K562 (cell line): Measurements from ENCODE around the gene ASB4. TPM values are rescaled to one million over a fixed set of nuclear protein-coding genes. Genes with fewer than 3 reads are reported as not detected.

Experiments used
- ARID1B ChIP-seq: fragments of 450-650 bp; IDR thresholded peaks from 2 replicates; pipeline ENCODE4 v1.6.1; 2016; ENCODE audit warnings: antibody characterized with exemption, mild to moderate bottlenecking, inconsistent platforms
- CC2D1A ChIP-seq: fragments of 450-650 bp; IDR thresholded peaks from 2 replicates; pipeline ENCODE4 v1.6.1; 2017; ENCODE audit warnings: mild to moderate bottlenecking
- CTBP1 ChIP-seq: fragments of 450-650 bp; IDR thresholded peaks from 2 replicates; pipeline ENCODE4 v1.6.1; 2016; ENCODE audit warnings: borderline replicate concordance
- EP300 ChIP-seq: IDR thresholded peaks from 2 replicates; pipeline ENCODE4 v1.6.1; 2012; ENCODE audit warnings: low read length, improper control_type of control experiment
- GATA2 ChIP-seq: sonication (generic); formaldehyde crosslinking; IDR thresholded peaks from 2 replicates; pipeline ENCODE4 v1.4.0; 2020; ENCODE audit warnings: mild to moderate bottlenecking, missing genetic modification reagents
- JUNB ChIP-seq: fragments of 450-650 bp; formaldehyde crosslinking; conservative IDR thresholded peaks from 2 replicates; pipeline ENCODE4 v1.4.0; 2020; ENCODE audit warnings: mild to moderate bottlenecking
- MCM3 ChIP-seq: fragments of 450-650 bp; IDR thresholded peaks from 2 replicates; pipeline ENCODE4 v1.6.1; 2016
- MTF1 ChIP-seq: fragments of 250-450 bp; sonication (Bioruptor Pico); IDR thresholded peaks from 2 replicates; pipeline ENCODE4 v1.9.0; 2021; ENCODE audit warnings: moderate library complexity, mild to moderate bottlenecking, inconsistent platforms, borderline replicate concordance
- NBN ChIP-seq: fragments of 450-650 bp; IDR thresholded peaks from 2 replicates; pipeline ENCODE4 v1.6.1; 2016; ENCODE audit warnings: low read depth, mild to moderate bottlenecking
- NEUROD1 ChIP-seq: fragments of 150-350 bp; IDR thresholded peaks from 2 replicates; pipeline ENCODE4 v1.6.1; 2014; ENCODE audit warnings: borderline replicate concordance, low read length, low read depth; ENCODE audit not compliant: partially characterized antibody
- PHF8 ChIP-seq: fragments of 200-600 bp; sonication (generic); IDR thresholded peaks from 2 replicates; pipeline ENCODE4 v1.6.1; 2012; ENCODE audit warnings: mixed run types, mild to moderate bottlenecking, inconsistent platforms, low read length, moderate library complexity, borderline replicate concordance
- RAD21 ChIP-seq, 2 experiments: fragments of 250-450 bp in 1 of 2; fragments of 450-650 bp in 1 of 2; sonication (Bioruptor Pico) in 1 of 2; formaldehyde crosslinking in 1 of 2; IDR thresholded peaks in 1 of 2; conservative IDR thresholded peaks in 1 of 2; 2 replicates each; pipeline versions ENCODE4 v1.4.0 to v1.8.0; 2020 to 2022; ENCODE audit warnings: mild to moderate bottlenecking in 2 of 2, moderate library complexity in 1 of 2
- YBX1 ChIP-seq: fragments of 450-650 bp; IDR thresholded peaks from 2 replicates; pipeline ENCODE4 v1.7.1; 2016; ENCODE audit warnings: mild to moderate bottlenecking
- ZNF24 ChIP-seq: fragments of 450-650 bp; IDR thresholded peaks from 2 replicates; pipeline ENCODE4 v1.6.1; 2016
- ZNF347 ChIP-seq: fragments of 450-650 bp; formaldehyde crosslinking; IDR thresholded peaks from 2 replicates; pipeline ENCODE4 v1.4.0; 2020; ENCODE audit warnings: low read depth, mild to moderate bottlenecking, moderate library complexity
- polyA plus RNA-seq, 8 experiments: library from polyadenylated mRNA; depleted of rRNA in 4 of 8; stranded (reverse) in 5 of 8; unstranded in 3 of 8; fragments of >200 nt; fragmentation: Nextera tagmentation in 2 of 8; fragmentation: Illumina TruSeq in 1 of 8; extraction: Ambion mirVana in 2 of 8; extraction: Trizol in 1 of 8; gene quantifications; 2 replicates each; pipeline versions ENCODE4 v1.2.1 to v1.2.3, GENCODE V29; 2011 to 2014; ENCODE audit warnings: inconsistent platforms in 1 of 8, missing spikeins in 1 of 8
- total RNA-seq, 7 experiments: library from RNA; depleted of rRNA in 6 of 7; stranded (reverse); fragments of >200 nt in 6 of 7; fragmentation: Illumina TruSeq in 2 of 7; extraction: Trizol in 2 of 7; gene quantifications; 2 replicates each; pipeline versions ENCODE4 v1.2.1 to v1.2.3, GENCODE V29; 2011 to 2021; ENCODE audit warnings: low replicate concordance in 1 of 7
- TF ChIP-seq, protein P1 (sequence below): fragments of 450-650 bp; IDR thresholded peaks from 2 replicates; pipeline ENCODE4 v1.6.1; 2017; ENCODE audit warnings: antibody characterized with exemption, mild to moderate bottlenecking
- TF ChIP-seq, protein P2 (sequence below), 2 experiments: fragments of 450-650 bp; conservative IDR thresholded peaks; 2 replicates each; pipeline ENCODE4 v1.6.1; 2017; ENCODE audit warnings: mild to moderate bottlenecking in 2 of 2, moderate library complexity in 2 of 2
- TF ChIP-seq, protein P3 (sequence below): fragments of 450-650 bp; IDR thresholded peaks from 2 replicates; pipeline ENCODE4 v1.6.1; 2016; ENCODE audit warnings: low read depth, mild to moderate bottlenecking, moderate library complexity
- TF ChIP-seq, protein P4 (sequence below): fragments of 450-650 bp; formaldehyde crosslinking; IDR thresholded peaks from 2 replicates; pipeline ENCODE4 v1.4.0; 2020; ENCODE audit warnings: mild to moderate bottlenecking, moderate library complexity
- TF ChIP-seq, protein P5 (sequence below): fragments of 450-650 bp; IDR thresholded peaks from 2 replicates; pipeline ENCODE4 v1.6.1; 2016

ASB4 gene
- total and polyA plus RNA-seq, 9 of the 15 experiments (the other 6 are each of a cell fraction or from before 2014, with no cell fraction given) = 0.03 to 0.07 TPM; not detected in 7

DNA sequence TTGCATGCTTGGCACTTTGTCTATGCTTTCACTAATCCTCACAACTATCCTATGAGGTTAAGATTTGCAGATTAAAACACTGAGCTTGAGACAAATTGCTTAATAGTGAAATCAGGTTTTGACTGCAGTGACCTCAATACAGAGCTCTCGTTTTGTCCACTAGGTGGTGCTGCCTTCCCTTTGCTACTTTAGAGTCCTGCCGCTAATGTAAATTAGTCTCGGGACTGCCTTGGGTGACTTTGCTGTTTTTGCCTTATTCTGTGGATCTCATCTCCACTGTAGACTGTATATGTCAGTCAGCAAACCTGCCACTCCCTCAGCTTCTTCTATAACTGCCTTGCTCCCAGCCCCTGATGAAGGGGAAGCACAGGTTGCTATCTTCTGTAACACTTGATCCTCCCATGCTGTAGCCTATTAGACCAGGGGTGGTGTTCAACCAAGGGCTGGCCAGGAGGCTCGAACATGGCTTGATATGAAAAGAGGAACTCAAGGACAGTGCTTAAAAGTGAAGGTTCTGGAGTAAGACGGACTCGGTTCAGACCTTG, 26.0 kb downstream of the ASB4 start (continued):
- TF ChIP-seq, protein P1, sequence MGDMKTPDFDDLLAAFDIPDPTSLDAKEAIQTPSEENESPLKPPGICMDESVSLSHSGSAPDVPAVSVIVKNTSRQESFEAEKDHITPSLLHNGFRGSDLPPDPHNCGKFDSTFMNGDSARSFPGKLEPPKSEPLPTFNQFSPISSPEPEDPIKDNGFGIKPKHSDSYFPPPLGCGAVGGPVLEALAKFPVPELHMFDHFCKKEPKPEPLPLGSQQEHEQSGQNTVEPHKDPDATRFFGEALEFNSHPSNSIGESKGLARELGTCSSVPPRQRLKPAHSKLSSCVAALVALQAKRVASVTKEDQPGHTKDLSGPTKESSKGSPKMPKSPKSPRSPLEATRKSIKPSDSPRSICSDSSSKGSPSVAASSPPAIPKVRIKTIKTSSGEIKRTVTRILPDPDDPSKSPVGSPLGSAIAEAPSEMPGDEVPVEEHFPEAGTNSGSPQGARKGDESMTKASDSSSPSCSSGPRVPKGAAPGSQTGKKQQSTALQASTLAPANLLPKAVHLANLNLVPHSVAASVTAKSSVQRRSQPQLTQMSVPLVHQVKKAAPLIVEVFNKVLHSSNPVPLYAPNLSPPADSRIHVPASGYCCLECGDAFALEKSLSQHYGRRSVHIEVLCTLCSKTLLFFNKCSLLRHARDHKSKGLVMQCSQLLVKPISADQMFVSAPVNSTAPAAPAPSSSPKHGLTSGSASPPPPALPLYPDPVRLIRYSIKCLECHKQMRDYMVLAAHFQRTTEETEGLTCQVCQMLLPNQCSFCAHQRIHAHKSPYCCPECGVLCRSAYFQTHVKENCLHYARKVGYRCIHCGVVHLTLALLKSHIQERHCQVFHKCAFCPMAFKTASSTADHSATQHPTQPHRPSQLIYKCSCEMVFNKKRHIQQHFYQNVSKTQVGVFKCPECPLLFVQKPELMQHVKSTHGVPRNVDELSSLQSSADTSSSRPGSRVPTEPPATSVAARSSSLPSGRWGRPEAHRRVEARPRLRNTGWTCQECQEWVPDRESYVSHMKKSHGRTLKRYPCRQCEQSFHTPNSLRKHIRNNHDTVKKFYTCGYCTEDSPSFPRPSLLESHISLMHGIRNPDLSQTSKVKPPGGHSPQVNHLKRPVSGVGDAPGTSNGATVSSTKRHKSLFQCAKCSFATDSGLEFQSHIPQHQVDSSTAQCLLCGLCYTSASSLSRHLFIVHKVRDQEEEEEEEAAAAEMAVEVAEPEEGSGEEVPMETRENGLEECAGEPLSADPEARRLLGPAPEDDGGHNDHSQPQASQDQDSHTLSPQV = no peak
- TF ChIP-seq, protein P2, sequence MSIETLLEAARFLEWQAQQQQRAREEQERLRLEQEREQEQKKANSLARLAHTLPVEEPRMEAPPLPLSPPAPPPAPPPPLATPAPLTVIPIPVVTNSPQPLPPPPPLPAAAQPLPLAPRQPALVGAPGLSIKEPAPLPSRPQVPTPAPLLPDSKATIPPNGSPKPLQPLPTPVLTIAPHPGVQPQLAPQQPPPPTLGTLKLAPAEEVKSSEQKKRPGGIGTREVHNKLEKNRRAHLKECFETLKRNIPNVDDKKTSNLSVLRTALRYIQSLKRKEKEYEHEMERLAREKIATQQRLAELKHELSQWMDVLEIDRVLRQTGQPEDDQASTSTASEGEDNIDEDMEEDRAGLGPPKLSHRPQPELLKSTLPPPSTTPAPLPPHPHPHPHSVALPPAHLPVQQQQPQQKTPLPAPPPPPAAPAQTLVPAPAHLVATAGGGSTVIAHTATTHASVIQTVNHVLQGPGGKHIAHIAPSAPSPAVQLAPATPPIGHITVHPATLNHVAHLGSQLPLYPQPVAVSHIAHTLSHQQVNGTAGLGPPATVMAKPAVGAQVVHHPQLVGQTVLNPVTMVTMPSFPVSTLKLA (conservative IDR thresholded peaks at IDR 0.05) = no peak
- TF ChIP-seq, protein P3, sequence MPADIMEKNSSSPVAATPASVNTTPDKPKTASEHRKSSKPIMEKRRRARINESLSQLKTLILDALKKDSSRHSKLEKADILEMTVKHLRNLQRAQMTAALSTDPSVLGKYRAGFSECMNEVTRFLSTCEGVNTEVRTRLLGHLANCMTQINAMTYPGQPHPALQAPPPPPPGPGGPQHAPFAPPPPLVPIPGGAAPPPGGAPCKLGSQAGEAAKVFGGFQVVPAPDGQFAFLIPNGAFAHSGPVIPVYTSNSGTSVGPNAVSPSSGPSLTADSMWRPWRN = peak; percentile 21; the same call in 1 of the 2 replicates
- TF ChIP-seq CTBP1 = peak; percentile 76
- TF ChIP-seq CC2D1A = 0 out of 2 replicates have a peak, but pooled peaks have one; percentile 52
- peak; percentile 34; the same call in 1 of the 2 replicates for TF ChIP-seq ARID1B
- TF ChIP-seq EP300 = no peak; the same call in 1 of the 2 replicates
- TF ChIP-seq, protein P4, sequence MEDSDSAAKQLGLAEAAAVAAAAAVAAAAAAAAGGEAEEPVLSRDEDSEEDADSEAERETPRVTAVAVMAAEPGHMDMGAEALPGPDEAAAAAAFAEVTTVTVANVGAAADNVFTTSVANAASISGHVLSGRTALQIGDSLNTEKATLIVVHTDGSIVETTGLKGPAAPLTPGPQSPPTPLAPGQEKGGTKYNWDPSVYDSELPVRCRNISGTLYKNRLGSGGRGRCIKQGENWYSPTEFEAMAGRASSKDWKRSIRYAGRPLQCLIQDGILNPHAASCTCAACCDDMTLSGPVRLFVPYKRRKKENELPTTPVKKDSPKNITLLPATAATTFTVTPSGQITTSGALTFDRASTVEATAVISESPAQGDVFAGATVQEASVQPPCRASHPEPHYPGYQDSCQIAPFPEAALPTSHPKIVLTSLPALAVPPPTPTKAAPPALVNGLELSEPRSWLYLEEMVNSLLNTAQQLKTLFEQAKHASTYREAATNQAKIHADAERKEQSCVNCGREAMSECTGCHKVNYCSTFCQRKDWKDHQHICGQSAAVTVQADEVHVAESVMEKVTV (CRISPR knock-in tag) = peak; percentile 81
- TF ChIP-seq RAD21 (CRISPR knock-in tag; conservative IDR thresholded peaks at IDR 0.05 in 1 of 2, IDR thresholded peaks at IDR 0.05 in 1 of 2) = peak; percentile 80 to 86
- TF ChIP-seq JUNB (CRISPR knock-in tag) = no peak
- TF ChIP-seq YBX1 = no peak
- TF ChIP-seq GATA2 = no peak
- TF ChIP-seq, protein P5, sequence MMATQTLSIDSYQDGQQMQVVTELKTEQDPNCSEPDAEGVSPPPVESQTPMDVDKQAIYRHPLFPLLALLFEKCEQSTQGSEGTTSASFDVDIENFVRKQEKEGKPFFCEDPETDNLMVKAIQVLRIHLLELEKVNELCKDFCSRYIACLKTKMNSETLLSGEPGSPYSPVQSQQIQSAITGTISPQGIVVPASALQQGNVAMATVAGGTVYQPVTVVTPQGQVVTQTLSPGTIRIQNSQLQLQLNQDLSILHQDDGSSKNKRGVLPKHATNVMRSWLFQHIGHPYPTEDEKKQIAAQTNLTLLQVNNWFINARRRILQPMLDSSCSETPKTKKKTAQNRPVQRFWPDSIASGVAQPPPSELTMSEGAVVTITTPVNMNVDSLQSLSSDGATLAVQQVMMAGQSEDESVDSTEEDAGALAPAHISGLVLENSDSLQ = peak; percentile 87
- TF ChIP-seq ZNF24 = peak; percentile 39; the same call in 1 of the 2 replicates
- no peak for TF ChIP-seq NEUROD1
- TF ChIP-seq MCM3 = no peak
- TF ChIP-seq ZNF347 = no peak
- no peak for TF ChIP-seq MTF1 (CRISPR knock-in tag)
- TF ChIP-seq PHF8 = no peak
- no peak for TF ChIP-seq NBN
